Brain microvascular endothelial cell (primary cell): ENCODE results near the gene MAP10.

Source experiments
- DNase-seq: peaks from one replicate; pipeline ENCODE4 v3.0.0-alpha.2; 2020
- H3K27ac ChIP-seq: fragments of 250-450 bp; sonication (Bioruptor Pico); 2 replicates; pipeline ENCODE4 v1.5.1; 2020; ENCODE audit warnings: mild to moderate bottlenecking, moderate library complexity
- H3K27me3 ChIP-seq: fragments of 250-450 bp; sonication (Bioruptor Pico); replicated peaks from 2 replicates; pipeline ENCODE4 v1.5.1; 2020; ENCODE audit warnings: mild to moderate bottlenecking
- H3K36me3 ChIP-seq: fragments of 250-450 bp; sonication (Bioruptor Pico); replicated peaks from 2 replicates; pipeline ENCODE4 v1.5.1; 2020; ENCODE audit warnings: mild to moderate bottlenecking
- H3K4me3 ChIP-seq: 2 replicates; pipeline ENCODE4 v1.5.1; 2011; ENCODE audit warnings: low read depth, mild to moderate bottlenecking, control low read depth, low read length, moderate library complexity
- CTCF ChIP-seq: IDR thresholded peaks from 2 replicates; pipeline ENCODE4 v1.5.1; 2011; ENCODE audit warnings: low read depth, mild to moderate bottlenecking, moderate library complexity, low read length, control low read depth, inconsistent platforms; ENCODE audit errors: missing control alignments
- in situ Hi-C: cut with HindIII; loops from 2 replicates; pipeline ENCODE4 v1.10.0; 2017; ENCODE audit warnings: low sequenced_read_pairs, low pct_ligation_motif_present

The MAP10 gene

GRCh38 chr1:232805269-232806185 is at the start of gene MAP10:
MAP10 (plus strand) TSS chr1:232805416; CDS start chr1:232805450, 34 bp downstream.
- Histone ChIP-seq H3K27ac (peak within 1 kb of the TSS; percentile 6), H3K4me3 (peak within 1 kb of the TSS; percentile 73), H3K36me3 (no peaks in the 10 kb centered on the region), H3K27me3 (no peaks in the 10 kb centered on the region)
- peak; percentile 75 for DNase-seq
- TF ChIP-seq CTCF: no peak
- in situ Hi-C loops: no loop called here

GRCh38 chr1:232764458-232765251 is 40.6 kb upstream of the MAP10 start:
- no peak for DNase-seq
- in situ Hi-C loops: no loop called here
- H3K36me3 ChIP-seq: no peaks in the 10 kb centered on the region
- no peak overlapping the region for H3K27ac ChIP-seq
- TF ChIP-seq CTCF: no peak
- H3K27me3 ChIP-seq: no peaks in the 10 kb centered on the region
- no peak overlapping the region for H3K4me3 ChIP-seq

GRCh38 chr1:232765542-232765941 is 39.7 kb upstream of the MAP10 start:
- in situ Hi-C loops: no loop called here
- TF ChIP-seq CTCF: no peak

GRCh38 chr1:232766241-232766890 is 38.9 kb upstream of the MAP10 start:
- no peaks in the 10 kb centered on the region for H3K27me3 ChIP-seq
- no peaks in the 10 kb centered on the region for H3K36me3 ChIP-seq
- in situ Hi-C loops: no loop called here
- no peak for DNase-seq
- TF ChIP-seq CTCF: no peak
- H3K4me3 ChIP-seq: no peak overlapping the region
- no peak overlapping the region for H3K27ac ChIP-seq

More at GRCh38 chr1:232765542-232765941, 39.7 kb upstream of the MAP10 start:
- Histone ChIP-seq H3K27ac (no peak overlapping the region), H3K4me3 (no peak overlapping the region), H3K36me3 (no peaks in the 10 kb centered on the region), H3K27me3 (no peaks in the 10 kb centered on the region)
- no peak for DNase-seq

GRCh38 chr1:232766904-232767303 is 38.3 kb upstream of the MAP10 start:
- no peak overlapping the region for H3K27ac ChIP-seq
- in situ Hi-C loops: no loop called here
- no peak for TF ChIP-seq CTCF

More at GRCh38 chr1:232766904-232767303, 38.3 kb upstream of the MAP10 start:
- no peak for DNase-seq
- Histone ChIP-seq H3K36me3 (no peaks in the 10 kb centered on the region), H3K4me3 (no peak overlapping the region), H3K27me3 (no peaks in the 10 kb centered on the region)
